ENCODE measurements around the gene KAZN. TPM values are rescaled to one million over a fixed set of nuclear protein-coding genes. Genes with fewer than 3 reads are reported as not detected.

KAZN gene
- total and polyA plus RNA-seq, 10 donors = 20.0 to 245 (median 144) TPM

DNA sequence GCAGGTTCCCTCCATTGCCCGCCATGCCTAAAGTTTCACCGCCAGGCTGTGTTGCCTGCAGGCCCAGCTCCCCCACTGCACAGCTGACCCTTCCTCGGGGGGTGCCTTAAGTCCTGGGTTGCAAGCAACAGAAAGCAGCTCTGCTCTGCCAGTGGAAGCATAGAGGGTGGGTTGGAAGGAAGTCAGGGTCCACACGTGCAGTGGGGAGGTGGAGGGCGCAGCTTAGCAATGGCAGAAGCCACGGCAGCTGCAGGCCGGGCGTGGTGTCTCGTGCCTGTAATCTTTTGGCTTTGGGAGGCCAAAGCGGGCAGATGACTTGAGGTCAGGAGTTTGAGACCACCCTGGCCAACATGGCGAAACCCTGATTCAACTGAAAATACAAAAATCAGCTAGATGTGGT, 448.8 kb downstream of the KAZN start:
- intact Hi-C loops (cut with DNase I; ENCODE audit: low total_unique reads) = no loop called here
- TF ChIP-seq POLR2AphosphoS5 (IDR thresholded peaks at IDR 0.05) (peak in 2 of 3 donors; percentile 15 to 36), POLR2A (IDR thresholded peaks at IDR 0.05) (no peak)
- TF ChIP-seq, protein P1, sequence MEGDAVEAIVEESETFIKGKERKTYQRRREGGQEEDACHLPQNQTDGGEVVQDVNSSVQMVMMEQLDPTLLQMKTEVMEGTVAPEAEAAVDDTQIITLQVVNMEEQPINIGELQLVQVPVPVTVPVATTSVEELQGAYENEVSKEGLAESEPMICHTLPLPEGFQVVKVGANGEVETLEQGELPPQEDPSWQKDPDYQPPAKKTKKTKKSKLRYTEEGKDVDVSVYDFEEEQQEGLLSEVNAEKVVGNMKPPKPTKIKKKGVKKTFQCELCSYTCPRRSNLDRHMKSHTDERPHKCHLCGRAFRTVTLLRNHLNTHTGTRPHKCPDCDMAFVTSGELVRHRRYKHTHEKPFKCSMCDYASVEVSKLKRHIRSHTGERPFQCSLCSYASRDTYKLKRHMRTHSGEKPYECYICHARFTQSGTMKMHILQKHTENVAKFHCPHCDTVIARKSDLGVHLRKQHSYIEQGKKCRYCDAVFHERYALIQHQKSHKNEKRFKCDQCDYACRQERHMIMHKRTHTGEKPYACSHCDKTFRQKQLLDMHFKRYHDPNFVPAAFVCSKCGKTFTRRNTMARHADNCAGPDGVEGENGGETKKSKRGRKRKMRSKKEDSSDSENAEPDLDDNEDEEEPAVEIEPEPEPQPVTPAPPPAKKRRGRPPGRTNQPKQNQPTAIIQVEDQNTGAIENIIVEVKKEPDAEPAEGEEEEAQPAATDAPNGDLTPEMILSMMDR (IDR thresholded peaks at IDR 0.05 in 8 of 11, conservative IDR thresholded peaks at IDR 0.05 in 3 of 11) = no peak
- peaks cover 0 to 64% (median 28%) of the 10 kb centered on the region in 6 donors for H3K4me1 ChIP-seq
- WGBS, 5 donors = 82 to 92% (median 88%) methylated on average over 10 to 11 of the region's 11 CpGs
- H3K27ac ChIP-seq = peak overlapping the region in 4 of 8 donors; percentile 3 to 65 (median 10)
- H3K4me3 ChIP-seq = no peak overlapping the region
- no peak for DNase-seq
- H3K36me3 ChIP-seq = peaks cover 0 to 62% (median 0%) of the 10 kb centered on the region in 6 donors
- no peaks in the 10 kb centered on the region for H3K27me3 ChIP-seq (replicated peaks in 1 of 7)
- no peaks in the 10 kb centered on the region for H3K9me3 ChIP-seq

DNA sequence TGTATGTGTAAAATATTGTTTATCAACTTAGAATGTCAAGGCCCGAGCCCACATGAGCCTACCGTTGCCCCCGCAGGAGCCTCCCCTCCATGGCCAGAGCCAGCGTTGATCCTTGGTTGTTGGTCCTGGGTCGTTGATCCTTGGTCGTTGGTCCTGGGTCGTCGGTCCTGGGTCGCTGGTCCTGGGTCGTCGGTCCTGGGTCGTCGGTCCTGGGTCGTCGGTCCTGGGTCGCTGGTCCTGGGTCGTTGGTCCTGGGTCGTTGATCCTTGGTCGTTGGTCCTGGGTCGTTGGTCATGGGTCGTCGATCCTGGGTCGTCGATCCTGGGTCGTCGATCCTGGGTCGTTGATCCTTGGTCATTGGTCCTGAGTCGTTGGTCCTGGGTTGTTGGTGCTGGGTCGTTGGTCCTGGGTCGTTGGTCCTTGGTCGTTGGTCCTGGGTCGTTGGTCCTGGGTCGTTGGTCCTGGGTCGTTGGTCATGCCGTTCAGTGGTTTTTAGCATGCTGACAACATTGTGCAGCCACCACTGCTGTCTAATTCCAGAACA, 450.0 kb downstream of the KAZN start:
- DNase-seq = no peak
- intact Hi-C loops (cut with DNase I; ENCODE audit: low total_unique reads) = no loop called here
- peak overlapping the region in 1 of 8 donors; percentile 42 for H3K27ac ChIP-seq
- no peak overlapping the region for H3K4me3 ChIP-seq
- no peaks in the 10 kb centered on the region for H3K9me3 ChIP-seq
- WGBS, 5 donors = 78 to 91% (median 85%) methylated on average over 27 to 35 of the region's 35 CpGs
- H3K36me3 ChIP-seq = peaks cover 0 to 75% (median 1%) of the 10 kb centered on the region in 6 donors
- peaks cover 0 to 62% (median 21%) of the 10 kb centered on the region in 6 donors for H3K4me1 ChIP-seq
- no peaks in the 10 kb centered on the region for H3K27me3 ChIP-seq (replicated peaks in 1 of 7)
- TF ChIP-seq POLR2AphosphoS5 (IDR thresholded peaks at IDR 0.05) (no peak), POLR2A (IDR thresholded peaks at IDR 0.05) (no peak)
- TF ChIP-seq, protein P1 (IDR thresholded peaks at IDR 0.05 in 8 of 11, conservative IDR thresholded peaks at IDR 0.05 in 3 of 11) = no peak

DNA sequence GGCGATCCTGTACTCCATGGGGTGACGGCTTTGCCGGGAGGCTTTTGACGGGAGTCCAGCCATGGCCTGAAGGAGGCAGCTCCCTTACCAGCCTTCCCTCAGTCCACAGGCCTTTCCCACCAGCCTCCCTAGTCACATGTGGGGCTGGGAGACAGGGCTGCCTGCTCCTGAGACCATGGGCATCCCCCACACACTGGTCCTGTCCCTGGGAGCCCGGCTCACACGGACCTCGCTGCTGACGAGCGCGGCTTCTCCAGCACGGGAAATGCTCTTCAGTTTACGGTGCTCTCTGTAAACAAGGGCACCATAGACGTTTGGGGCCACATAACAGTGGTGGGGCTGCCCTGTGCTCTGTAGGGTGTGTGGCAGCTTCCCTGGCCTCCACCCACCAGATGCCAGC, 450.6 kb downstream of the KAZN start:
- intact Hi-C loops (cut with DNase I; ENCODE audit: low total_unique reads) = no loop called here
- Histone ChIP-seq H3K4me1 (peaks cover 0 to 62% (median 21%) of the 10 kb centered on the region in 6 donors), H3K36me3 (peaks cover 0 to 76% (median 1%) of the 10 kb centered on the region in 6 donors), H3K9me3 (no peaks in the 10 kb centered on the region), H3K27me3 (replicated peaks in 1 of 7) (no peaks in the 10 kb centered on the region), H3K27ac (peak overlapping the region in 1 of 8 donors; percentile 42), H3K4me3 (no peak overlapping the region)
- TF ChIP-seq POLR2A (IDR thresholded peaks at IDR 0.05) (no peak), POLR2AphosphoS5 (IDR thresholded peaks at IDR 0.05) (peak in 2 of 3 donors; percentile 23 to 44)
- TF ChIP-seq, protein P1 (IDR thresholded peaks at IDR 0.05 in 8 of 11, conservative IDR thresholded peaks at IDR 0.05 in 3 of 11) = no peak
- DNase-seq = no peak
- 77 to 93% (median 88%) methylated on average over 11 to 13 of the region's 13 CpGs for WGBS, 5 donors

DNA sequence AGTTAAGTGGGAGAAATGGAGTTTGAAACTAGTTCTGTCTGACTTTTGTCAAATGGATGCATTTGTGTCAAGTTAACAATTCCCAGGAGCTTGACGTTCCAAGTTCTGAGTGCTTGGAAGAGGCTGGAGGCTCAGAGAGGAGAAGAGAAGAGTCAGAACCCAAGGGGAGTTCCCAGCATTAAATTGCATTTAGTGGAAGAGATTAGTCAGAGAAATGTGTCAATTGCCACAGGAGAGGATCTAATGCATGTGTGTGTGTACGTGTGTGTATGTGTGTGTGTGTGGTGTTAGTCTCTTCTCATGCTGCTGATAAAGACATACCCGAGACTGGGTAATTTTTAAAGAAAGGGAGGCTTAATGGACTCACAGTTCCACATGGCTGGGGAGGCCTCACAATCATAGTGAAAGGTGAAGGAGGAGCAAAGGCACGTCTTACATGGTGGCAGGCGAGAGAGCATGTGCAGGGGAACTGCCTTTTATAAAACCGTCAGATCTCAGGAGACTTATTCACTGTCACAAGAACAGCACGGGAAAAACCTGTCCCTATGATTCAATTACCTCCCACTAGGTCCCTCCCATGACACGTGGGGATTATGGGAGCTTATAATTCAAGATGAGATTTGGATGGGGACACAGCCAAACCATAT, 453.5 kb downstream of the KAZN start:
- no peaks in the 10 kb centered on the region for H3K9me3 ChIP-seq
- WGBS, 5 donors = 59 to 85% (median 76%) methylated on average over 8 of the region's 8 CpGs
- peak overlapping the region in 1 of 8 donors; percentile 48 for H3K27ac ChIP-seq
- peaks cover 0 to 61% (median 6%) of the 10 kb centered on the region in 6 donors for H3K36me3 ChIP-seq
- no peak for TF ChIP-seq POLR2A (IDR thresholded peaks at IDR 0.05)
- TF ChIP-seq, protein P1 (IDR thresholded peaks at IDR 0.05 in 8 of 11, conservative IDR thresholded peaks at IDR 0.05 in 3 of 11) = no peak
- no peak overlapping the region for H3K4me3 ChIP-seq
- intact Hi-C loops (cut with DNase I; ENCODE audit: low total_unique reads) = no loop called here
- peaks cover 0 to 60% (median 17%) of the 10 kb centered on the region in 6 donors for H3K4me1 ChIP-seq
- H3K27me3 ChIP-seq (replicated peaks in 1 of 7) = no peaks in the 10 kb centered on the region
- no peak for DNase-seq
